ENCODE data around the gene LCOR.

- TF ChIP-seq EZH2 (IDR thresholded peaks at IDR 0.05; ENCODE audit: insufficient read depth, poor library complexity, severe bottlenecking) (no peak), EZH2phosphoT487 (IDR thresholded peaks at IDR 0.05; ENCODE audit: insufficient read depth, low read depth) (no peak)
These were observed 191.5 kb downstream of the LCOR start for GRCh38 chr10:97023401-97024167.

Measured in GM23248 (cell line).